HG02938 (cell line): Measurements from ENCODE around the gene KLF17.

Experiments
- ATAC-seq: cut with Tn5 transposase; IDR thresholded peaks from one replicate; pipeline ENCODE4 v1.9.1; 2021; ENCODE audit warnings: mild to moderate bottlenecking, moderate library complexity; ENCODE audit not compliant: unreplicated experiment

Gene KLF17

GRCh38 chr1:44151332-44151731 is 32.7 kb downstream of the KLF17 start:
- no peak for ATAC-seq

GRCh38 chr1:44151808-44152207 is 33.2 kb downstream of the KLF17 start:
- no peak for ATAC-seq

GRCh38 chr1:44152692-44153091 is 34.1 kb downstream of the KLF17 start:
- no peak for ATAC-seq

- no peak for ATAC-seq
These were observed 35.4 kb downstream of the KLF17 start for GRCh38 chr1:44154049-44154448.

GRCh38 chr1:44157903-44158302 is 39.3 kb downstream of the KLF17 start:
- no peak for ATAC-seq

- ATAC-seq = no peak
These were observed 40.2 kb downstream of the KLF17 start for GRCh38 chr1:44158871-44159270.

- no peak for ATAC-seq
These were observed 42.9 kb downstream of the KLF17 start for GRCh38 chr1:44161546-44161945.

- ATAC-seq = no peak
These were observed 50.0 kb downstream of the KLF17 start for GRCh38 chr1:44168520-44169098.

GRCh38 chr1:44170281-44170823 is 51.7 kb downstream of the KLF17 start:
- no peak for ATAC-seq

- no peak for ATAC-seq
These were observed 56.0 kb downstream of the KLF17 start for GRCh38 chr1:44174630-44175029.
